ENCODE measurements around the gene RASEF. TPM values are rescaled to one million over a fixed set of nuclear protein-coding genes. Genes with fewer than 3 reads are reported as not detected.

Gene RASEF
- total and polyA plus RNA-seq, 10 of the 15 experiments (the other 5 are each of a cell fraction or from before 2014, with no cell fraction given), result under 0.01 to 0.04 (median 0.01) TPM; not detected in 7

DNA sequence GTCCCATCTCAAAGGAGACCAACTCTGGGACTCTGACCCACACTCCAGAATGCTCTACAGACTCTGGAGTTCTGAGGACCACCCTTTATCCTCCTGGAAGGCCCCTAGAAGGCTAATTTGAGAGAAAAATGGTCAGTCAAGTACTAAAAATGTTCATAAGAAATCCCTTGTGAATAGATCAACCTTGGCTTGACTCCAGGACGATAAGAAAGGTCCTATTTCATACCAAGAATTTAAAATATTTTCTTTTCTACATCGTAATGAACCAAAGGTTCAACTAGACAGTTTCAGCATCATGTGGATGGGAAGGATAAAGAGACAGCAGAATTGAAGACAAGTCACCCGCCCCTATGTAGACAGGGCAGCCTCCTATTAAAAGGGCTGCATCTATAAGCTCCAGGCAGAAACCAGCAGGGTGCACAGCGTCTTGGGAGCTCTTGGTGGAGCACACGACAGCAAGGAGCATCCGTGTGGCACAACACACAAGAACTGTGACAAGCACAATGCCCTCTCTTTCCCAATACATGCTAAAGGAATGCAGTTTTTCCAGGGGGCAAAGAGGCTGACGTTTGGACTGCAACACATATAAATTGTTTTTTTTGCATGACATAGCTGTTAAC, 38.3 kb downstream of the RASEF start:
- DNase-seq (ENCODE audit: low read depth, low spot score), result no peak
- Histone ChIP-seq H3K36me3 (ENCODE audit: control insufficient read depth in 2 of 2, insufficient read depth in 2 of 2, low read length in 1 of 2) (no peaks in the 10 kb centered on the region), H3K4me1 (ENCODE audit: control insufficient read depth, insufficient read depth, low read length) (no peaks in the 10 kb centered on the region), H4K20me1 (ENCODE audit: control insufficient read depth, insufficient read depth) (no peaks in the 10 kb centered on the region), H3K27me3 (replicated peaks in 1 of 2; ENCODE audit: control insufficient read depth in 2 of 2, insufficient read depth in 2 of 2, low read length in 1 of 2) (no peaks in the 10 kb centered on the region), H3K9me3 (replicated peaks; ENCODE audit: control insufficient read depth, insufficient read depth, low read length) (no peaks in the 10 kb centered on the region), H3K79me2 (ENCODE audit: control insufficient read depth, insufficient read depth, low read length) (no peaks in the 10 kb centered on the region), H3K4me3 (no peak overlapping the region), H2AFZ (ENCODE audit: control insufficient read depth, low read depth, low read length) (no peak overlapping the region), H3K9ac (ENCODE audit: control insufficient read depth, insufficient read depth, low read length) (no peak overlapping the region), H3K27ac (ENCODE audit: control insufficient read depth, insufficient read depth) (no peak overlapping the region), H3K4me2 (ENCODE audit: control insufficient read depth, insufficient read depth) (no peak overlapping the region)
- POLR2A ChIA-PET, result no interaction called here
- RAD21 ChIA-PET (ENCODE audit: unreplicated experiment), result no interaction called here
- WGBS (ENCODE audit: insufficient coverage, insufficient replicate concordance, low lambda C conversion rate, missing lambda C conversion rate), result 4% methylated on average over 7 of the region's 7 CpGs
- CTCF ChIA-PET, result no interaction called here
- no peak for ATAC-seq
- no TSS peak for BruUV-seq (replicated peaks)
- FAIRE-seq, result no peak
- TF ChIP-seq SMARCA5 (IDR thresholded peaks at IDR 0.05) (no peak), NBN (IDR thresholded peaks at IDR 0.05) (no peak), MEF2B (IDR thresholded peaks at IDR 0.05; ENCODE audit: partially characterized antibody, poor library complexity, severe bottlenecking) (no peak), STAT1 (conservative IDR thresholded peaks at IDR 0.05) (no peak), SPI1 (IDR thresholded peaks at IDR 0.05; ENCODE audit: borderline replicate concordance, insufficient read depth, low read depth, low read length) (no peak), TARDBP (IDR thresholded peaks at IDR 0.05; ENCODE audit: borderline replicate concordance) (no peak), POLR2A (IDR thresholded peaks at IDR 0.05; ENCODE audit: low read depth, low read length) (no peak), TAF1 (IDR thresholded peaks at IDR 0.05; ENCODE audit: borderline replicate concordance, low read depth, low read length) (no peak), SMAD1 (IDR thresholded peaks at IDR 0.05; ENCODE audit: low read depth, partially characterized antibody) (no peak), ZZZ3 (IDR thresholded peaks at IDR 0.05; ENCODE audit: control insufficient read depth, insufficient read length, low read depth) (no peak)
- TF ChIP-seq, protein P1, sequence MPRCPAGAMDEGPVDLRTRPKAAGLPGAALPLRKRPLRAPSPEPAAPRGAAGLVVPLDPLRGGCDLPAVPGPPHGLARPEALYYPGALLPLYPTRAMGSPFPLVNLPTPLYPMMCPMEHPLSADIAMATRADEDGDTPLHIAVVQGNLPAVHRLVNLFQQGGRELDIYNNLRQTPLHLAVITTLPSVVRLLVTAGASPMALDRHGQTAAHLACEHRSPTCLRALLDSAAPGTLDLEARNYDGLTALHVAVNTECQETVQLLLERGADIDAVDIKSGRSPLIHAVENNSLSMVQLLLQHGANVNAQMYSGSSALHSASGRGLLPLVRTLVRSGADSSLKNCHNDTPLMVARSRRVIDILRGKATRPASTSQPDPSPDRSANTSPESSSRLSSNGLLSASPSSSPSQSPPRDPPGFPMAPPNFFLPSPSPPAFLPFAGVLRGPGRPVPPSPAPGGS (IDR thresholded peaks at IDR 0.05; ENCODE audit: borderline replicate concordance, insufficient read depth, low read depth, low read length, poor library complexity, severe bottlenecking), result no peak
- intact Hi-C loops (cut with micrococcal nuclease; ENCODE audit: unreplicated experiment), result no loop called here
- SMC1A ChIA-PET (ENCODE audit: uncharacterized antibody, unreplicated experiment), result no interaction called here
- in situ Hi-C loops (cut with MboI), result no loop called here
